Amygdala (tissue), 56 donors: ENCODE results near the gene TENT4B.
"Not testable (repeated sequence)": the region's sequence is repeated elsewhere in the genome, so short reads cannot be mapped to it uniquely, and the experiment has no call there.

Experiments used
- DNase-seq, 56 donors: peaks; one replicate each; lab custom pipeline; 2025; lab: John Stamatoyannopoulos, UW

Gene TENT4B

GRCh38 chr16:50152807-50153595 is at the start of gene TENT4B:
Gene TENT4B, plus strand, starts transcription at chr16:50153306. Its CDS starts 316 bp downstream, at chr16:50153622.
- DNase-seq, result peak; percentile 24 to 97 (median 84)

GRCh38 chr16:50103764-50104163 is 49.3 kb upstream of the TENT4B start:
- DNase-seq, result no peak

GRCh38 chr16:50114357-50115129 is 38.6 kb upstream of the TENT4B start:
- DNase-seq, result no peak

- DNase-seq, result no peak
Measured at GRCh38 chr16:50120711-50121110, 32.4 kb upstream of the TENT4B start.

- DNase-seq, result no peak
Measured at GRCh38 chr16:50121278-50121677, 31.8 kb upstream of the TENT4B start.

- DNase-seq, result no peak
Measured at GRCh38 chr16:50121721-50122445, 31.2 kb upstream of the TENT4B start.

- DNase-seq, result no peak
Measured at GRCh38 chr16:50123417-50123816, 29.7 kb upstream of the TENT4B start.

GRCh38 chr16:50124769-50125168 is 28.3 kb upstream of the TENT4B start:
- no peak for DNase-seq

- DNase-seq, result no peak
Measured at GRCh38 chr16:50126183-50126582, 26.9 kb upstream of the TENT4B start.

GRCh38 chr16:50132571-50132970 is 20.5 kb upstream of the TENT4B start:
- DNase-seq, result not testable (repeated sequence)

- no peak for DNase-seq
Measured at GRCh38 chr16:50133214-50133613, 19.9 kb upstream of the TENT4B start.

GRCh38 chr16:50136399-50136798 is 16.7 kb upstream of the TENT4B start:
- DNase-seq, result no peak

GRCh38 chr16:50137268-50137667 is 15.8 kb upstream of the TENT4B start:
- DNase-seq, result no peak

GRCh38 chr16:50139580-50139979 is 13.5 kb upstream of the TENT4B start:
- DNase-seq, result no peak

- no peak for DNase-seq
Measured at GRCh38 chr16:50144211-50144610, 8.9 kb upstream of the TENT4B start.

GRCh38 chr16:50146479-50147435 is 6.3 kb upstream of the TENT4B start:
- peak in 1 of 56 donors; percentile 19 for DNase-seq

- DNase-seq, result no peak
Measured at GRCh38 chr16:50151322-50151721, 1.8 kb upstream of the TENT4B start.

GRCh38 chr16:50151756-50152155 is 1.4 kb upstream of the TENT4B start:
- no peak for DNase-seq

- peak in 17 of 56 donors; percentile 10 to 63 (median 40) for DNase-seq
Measured at GRCh38 chr16:50152351-50152806, 727 bp upstream of the TENT4B start.
